ENCODE measurements around the gene MRNIP. TPM values are rescaled to one million over a fixed set of nuclear protein-coding genes. Genes with fewer than 3 reads are reported as not detected.

The MRNIP gene
- total RNA-seq, 1 experiment from 2014 or later = 39.9 TPM

DNA sequence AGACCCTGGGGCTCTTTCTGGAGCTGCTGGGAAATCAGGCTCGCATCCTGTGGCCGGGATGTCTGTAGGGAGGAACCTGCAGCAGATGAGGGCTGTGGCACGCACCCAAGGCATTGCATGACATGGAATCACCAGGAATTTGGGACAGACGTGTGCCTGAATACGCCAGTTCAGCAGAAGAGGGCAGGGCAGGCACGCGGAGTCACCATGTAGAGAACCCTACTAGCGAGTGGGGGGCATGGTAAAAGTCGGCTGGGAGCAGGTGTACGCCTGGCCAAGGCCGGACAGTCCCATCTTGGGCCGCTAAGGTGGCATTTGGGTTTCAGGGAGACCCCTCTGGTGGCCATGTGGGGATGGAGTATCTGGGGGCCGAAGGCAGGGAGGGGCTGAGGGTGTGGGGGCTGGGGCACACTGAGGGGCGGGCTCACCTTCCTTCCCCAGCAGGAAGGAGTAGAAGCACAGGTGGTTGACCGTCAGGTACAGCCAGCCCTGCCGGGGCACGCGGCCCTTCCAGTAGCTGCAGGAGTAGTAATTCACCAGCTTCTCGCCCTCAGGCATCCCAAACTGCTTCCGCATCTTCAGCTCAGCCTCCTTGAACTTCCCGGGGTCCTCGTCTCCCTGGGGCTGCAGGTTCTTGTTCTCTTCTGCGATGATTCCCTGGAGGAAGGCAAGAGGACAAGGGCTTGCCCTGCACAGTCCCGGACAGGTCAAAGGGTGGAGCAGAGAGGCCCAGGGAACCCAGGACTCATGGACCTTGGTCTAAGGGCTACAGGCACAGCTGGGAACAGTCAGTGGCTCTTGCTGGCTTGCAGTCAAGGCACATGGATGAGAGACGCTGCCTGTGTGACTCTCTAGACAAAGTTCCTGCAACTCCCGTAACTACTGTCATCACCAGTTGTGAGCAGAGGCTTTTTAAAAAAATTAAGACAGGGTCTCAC lies 35.6 kb upstream of the MRNIP start:
- BruUV-seq (replicated peaks) = no TSS peak
- Histone ChIP-seq H3K27ac (no peak overlapping the region), H3K4me2 (no peak overlapping the region), H4K20me1 (ENCODE audit: insufficient read depth) (no peaks in the 10 kb centered on the region; the same call in 1 of the 2 replicates), H2AFZ (no peak overlapping the region), H3K9me3 (ENCODE audit: insufficient read depth, low read depth) (no peaks in the 10 kb centered on the region), H3K4me3 (no peak overlapping the region), H3K36me3 (ENCODE audit: low read depth) (peaks cover 12% of the 10 kb centered on the region), H3K79me2 (ENCODE audit: low read depth) (no peaks in the 10 kb centered on the region), H3K9me2 (ENCODE audit: insufficient read depth) (no peaks in the 10 kb centered on the region), H3F3A (ENCODE audit: insufficient read depth, low read depth) (no peaks in the 10 kb centered on the region), H3K4me1 (replicated peaks; ENCODE audit: insufficient read depth) (no peaks in the 10 kb centered on the region), H3K27me3 (ENCODE audit: insufficient read depth, low read depth) (no peaks in the 10 kb centered on the region)
- no peak for DNase-seq
- TF ChIP-seq, protein P1, sequence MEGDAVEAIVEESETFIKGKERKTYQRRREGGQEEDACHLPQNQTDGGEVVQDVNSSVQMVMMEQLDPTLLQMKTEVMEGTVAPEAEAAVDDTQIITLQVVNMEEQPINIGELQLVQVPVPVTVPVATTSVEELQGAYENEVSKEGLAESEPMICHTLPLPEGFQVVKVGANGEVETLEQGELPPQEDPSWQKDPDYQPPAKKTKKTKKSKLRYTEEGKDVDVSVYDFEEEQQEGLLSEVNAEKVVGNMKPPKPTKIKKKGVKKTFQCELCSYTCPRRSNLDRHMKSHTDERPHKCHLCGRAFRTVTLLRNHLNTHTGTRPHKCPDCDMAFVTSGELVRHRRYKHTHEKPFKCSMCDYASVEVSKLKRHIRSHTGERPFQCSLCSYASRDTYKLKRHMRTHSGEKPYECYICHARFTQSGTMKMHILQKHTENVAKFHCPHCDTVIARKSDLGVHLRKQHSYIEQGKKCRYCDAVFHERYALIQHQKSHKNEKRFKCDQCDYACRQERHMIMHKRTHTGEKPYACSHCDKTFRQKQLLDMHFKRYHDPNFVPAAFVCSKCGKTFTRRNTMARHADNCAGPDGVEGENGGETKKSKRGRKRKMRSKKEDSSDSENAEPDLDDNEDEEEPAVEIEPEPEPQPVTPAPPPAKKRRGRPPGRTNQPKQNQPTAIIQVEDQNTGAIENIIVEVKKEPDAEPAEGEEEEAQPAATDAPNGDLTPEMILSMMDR (conservative IDR thresholded peaks at IDR 0.05) = no peak
- TF ChIP-seq EZH2 (IDR thresholded peaks at IDR 0.05; ENCODE audit: low read depth) = no peak
- ChIA-PET POLR2A (ENCODE audit: unreplicated experiment) (no interaction called here), CTCF (no interaction called here)
- intact Hi-C loops (cut with micrococcal nuclease; ENCODE audit: unreplicated experiment) = no loop called here

DNA sequence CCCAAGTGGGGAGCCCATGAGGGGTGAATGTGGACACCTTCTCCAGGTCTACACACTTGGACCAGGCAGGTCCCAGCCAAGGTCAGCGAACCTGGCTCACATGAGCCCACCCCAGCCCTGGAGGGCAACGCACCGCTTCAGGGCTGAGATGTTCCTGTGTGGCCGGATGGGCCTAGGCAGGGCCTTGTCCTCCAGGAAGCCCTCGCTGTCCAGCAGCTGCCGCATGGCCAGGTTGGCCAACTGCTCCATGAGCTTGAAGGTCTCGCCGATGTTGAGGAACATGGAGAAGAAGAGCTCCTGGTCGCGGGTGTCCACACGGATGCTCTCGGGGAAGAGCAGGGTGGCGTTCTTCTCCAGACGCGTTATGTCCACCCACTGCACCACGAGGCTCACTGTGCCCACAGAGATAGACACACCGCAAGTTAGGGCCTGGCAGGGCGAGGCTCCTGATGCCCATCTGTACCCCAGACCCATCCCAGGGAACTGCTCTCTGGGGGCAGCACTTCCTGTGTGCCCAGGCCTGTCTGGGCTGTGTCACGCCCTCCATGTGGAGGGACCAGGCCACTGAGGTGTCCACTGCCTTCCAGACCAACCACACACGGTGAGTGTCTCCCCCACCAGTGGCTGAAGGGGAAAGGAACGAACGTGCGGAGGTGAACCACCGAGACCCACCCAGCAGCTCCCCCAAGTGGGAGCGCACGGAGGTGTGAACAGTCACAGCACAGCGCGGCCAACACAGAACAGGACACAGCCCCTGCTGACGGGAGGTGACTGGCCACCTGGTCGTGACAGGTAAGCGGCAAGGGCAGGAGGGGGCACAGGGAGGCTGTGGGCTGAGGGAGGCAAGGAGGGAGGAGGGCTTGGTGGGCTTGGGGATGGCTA lies 34.7 kb upstream of the MRNIP start:
- Histone ChIP-seq H3K4me3 (no peak overlapping the region), H3K27me3 (ENCODE audit: insufficient read depth, low read depth) (no peaks in the 10 kb centered on the region), H3F3A (ENCODE audit: insufficient read depth, low read depth) (no peaks in the 10 kb centered on the region), H3K9me3 (ENCODE audit: insufficient read depth, low read depth) (no peaks in the 10 kb centered on the region), H3K27ac (no peak overlapping the region), H2AFZ (no peak overlapping the region), H3K36me3 (ENCODE audit: low read depth) (peaks cover 9% of the 10 kb centered on the region), H4K20me1 (ENCODE audit: insufficient read depth) (no peaks in the 10 kb centered on the region; the same call in 1 of the 2 replicates), H3K4me1 (replicated peaks; ENCODE audit: insufficient read depth) (no peaks in the 10 kb centered on the region), H3K79me2 (ENCODE audit: low read depth) (no peaks in the 10 kb centered on the region), H3K9me2 (ENCODE audit: insufficient read depth) (no peaks in the 10 kb centered on the region), H3K4me2 (no peak overlapping the region)
- TF ChIP-seq EZH2 (IDR thresholded peaks at IDR 0.05; ENCODE audit: low read depth) = no peak
- TF ChIP-seq, protein P1 (conservative IDR thresholded peaks at IDR 0.05) = no peak
- no TSS peak for BruUV-seq (replicated peaks)
- DNase-seq = no peak
- intact Hi-C loops (cut with micrococcal nuclease; ENCODE audit: unreplicated experiment) = no loop called here
- POLR2A ChIA-PET (ENCODE audit: unreplicated experiment) = interaction anchor here (0.8 kb wide), 1 partner anchor 334 kb away, joined by 6 read pairs; no protein-coding TSS in a partner anchor
- CTCF ChIA-PET = no interaction called here

DNA sequence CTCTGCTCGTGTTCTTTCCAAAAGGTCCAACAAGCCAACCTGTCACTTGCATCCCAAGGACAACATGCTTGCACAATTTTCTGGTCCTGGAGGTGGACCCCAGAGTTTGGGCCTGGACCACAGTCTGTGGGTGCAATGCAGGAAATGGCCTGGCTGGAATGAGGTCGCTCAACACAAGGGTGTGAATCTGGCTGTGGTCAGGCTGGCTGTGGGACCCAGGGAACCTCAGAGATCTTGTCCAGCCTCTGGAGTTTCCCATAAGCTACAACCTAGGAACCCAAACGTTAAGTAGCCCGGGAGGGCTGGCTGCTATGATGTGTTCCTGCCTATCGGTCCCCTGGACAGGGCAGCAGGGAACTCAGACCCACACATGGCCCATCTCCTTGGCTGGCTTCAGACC lies 33.6 kb upstream of the MRNIP start:
- Histone ChIP-seq H2AFZ (no peak overlapping the region), H3F3A (ENCODE audit: insufficient read depth, low read depth) (no peaks in the 10 kb centered on the region), H3K4me3 (no peak overlapping the region), H3K4me2 (no peak overlapping the region), H3K79me2 (ENCODE audit: low read depth) (no peaks in the 10 kb centered on the region), H3K27ac (no peak overlapping the region), H3K27me3 (ENCODE audit: insufficient read depth, low read depth) (no peaks in the 10 kb centered on the region), H3K9me3 (ENCODE audit: insufficient read depth, low read depth) (no peaks in the 10 kb centered on the region), H3K36me3 (ENCODE audit: low read depth) (peaks cover 7% of the 10 kb centered on the region), H3K4me1 (replicated peaks; ENCODE audit: insufficient read depth) (no peaks in the 10 kb centered on the region), H3K9me2 (ENCODE audit: insufficient read depth) (no peaks in the 10 kb centered on the region), H4K20me1 (ENCODE audit: insufficient read depth) (no peaks in the 10 kb centered on the region; the same call in 1 of the 2 replicates)
- intact Hi-C loops (cut with micrococcal nuclease; ENCODE audit: unreplicated experiment) = no loop called here
- TF ChIP-seq, protein P1 (conservative IDR thresholded peaks at IDR 0.05) = no peak
- TF ChIP-seq EZH2 (IDR thresholded peaks at IDR 0.05; ENCODE audit: low read depth) = no peak
- BruUV-seq (replicated peaks) = no TSS peak
- ChIA-PET POLR2A (ENCODE audit: unreplicated experiment) (interaction anchor here (0.8 kb wide), 1 partner anchor 333 kb away, joined by 6 read pairs; no protein-coding TSS in a partner anchor), CTCF (no interaction called here)
- no peak for DNase-seq
